A673 (cell line): ENCODE measurements around the gene CYP19A1. TPM values are rescaled to one million over a fixed set of nuclear protein-coding genes. Genes with fewer than 3 reads are reported as not detected.

Source experiments
- Bru-seq: library from RNA; stranded (reverse); fragments of 400-500 nt; gene quantifications from one replicate; lab custom pipeline; 2021; lab: Mats Ljungman, UMichigan
- BruChase-seq, 2 experiments: library from RNA; stranded (reverse); fragments of 400-500 nt; gene quantifications; one replicate each; lab custom pipeline; 2021; lab: Mats Ljungman, UMichigan
- BruUV-seq: library from RNA; stranded (reverse); fragments of 400-500 nt; replicated peaks from 2 replicates; lab custom pipeline; 2021; lab: Mats Ljungman, UMichigan
- CTCF ChIA-PET: fragments of 300-600 bp; sonication (Branson Sonifier 250); formaldehyde crosslinking; loops from one replicate; lab custom pipeline; 2022; ENCODE audit warnings: antibody characterized with exemption; lab: Charles Lee
- POLR2A ChIA-PET: fragments of 300-600 bp; sonication (Branson Sonifier 250); formaldehyde crosslinking; loops from one replicate; lab custom pipeline; 2022; ENCODE audit warnings: antibody characterized with exemption; ENCODE audit not compliant: low non-redundant PET; lab: Charles Lee
- DNase-seq: peaks from one replicate; pipeline ENCODE4 v3.0.0-alpha.2; 2015; ENCODE audit warnings: low spot score
- H3K27ac ChIP-seq: fragments of 200-600 bp; sonication (generic); 2 replicates; pipeline ENCODE4 v1.5.1; 2016; ENCODE audit warnings: mixed run types, low read depth, mild to moderate bottlenecking, mixed read lengths, antibody characterized with exemption, low read length; ENCODE audit not compliant: poor library complexity, severe bottlenecking
- H3K27me3 ChIP-seq: fragments of 200-600 bp; sonication (generic); replicated peaks from 2 replicates; pipeline ENCODE4 v1.6.1; 2017; ENCODE audit warnings: mixed run types, low read depth, mild to moderate bottlenecking, mixed read lengths, antibody characterized with exemption, low read length; ENCODE audit not compliant: insufficient read depth, poor library complexity
- H3K36me3 ChIP-seq: fragments of 200-600 bp; sonication (generic); 2 replicates; pipeline ENCODE4 v1.6.1; 2016; ENCODE audit warnings: mixed run types, mild to moderate bottlenecking, mixed read lengths, antibody characterized with exemption, low read length; ENCODE audit not compliant: insufficient read depth, poor library complexity, severe bottlenecking
- H3K4me1 ChIP-seq: fragments of 200-600 bp; sonication (generic); 2 replicates; pipeline ENCODE4 v1.6.1; 2017; ENCODE audit warnings: mixed run types, mild to moderate bottlenecking, mixed read lengths, antibody characterized with exemption, low read length; ENCODE audit not compliant: insufficient read depth, poor library complexity, severe bottlenecking
- H3K4me3 ChIP-seq: fragments of 200-600 bp; sonication (generic); 2 replicates; pipeline ENCODE4 v1.5.1; 2016; ENCODE audit warnings: low read depth, mixed run types, mild to moderate bottlenecking, mixed read lengths, low read length; ENCODE audit not compliant: poor library complexity, severe bottlenecking
- H3K9me3 ChIP-seq: fragments of 200-600 bp; sonication (generic); 2 replicates; pipeline ENCODE4 v1.6.1; 2016; ENCODE audit warnings: mixed run types, low read depth, mild to moderate bottlenecking, mixed read lengths, antibody characterized with exemption, low read length; ENCODE audit not compliant: poor library complexity, severe bottlenecking
- CTCF ChIP-seq: fragments of 300-800, 200-600 bp; sonication (generic); conservative IDR thresholded peaks from 2 replicates; pipeline ENCODE4 v1.5.1; 2017; ENCODE audit warnings: low read depth, mild to moderate bottlenecking, antibody characterized with exemption, low read length, moderate library complexity, mixed read lengths
- EZH2 ChIP-seq: fragments of 200-600 bp; sonication (generic); IDR thresholded peaks from 2 replicates; pipeline ENCODE4 v1.6.1; 2017; ENCODE audit warnings: borderline replicate concordance, low read depth, mild to moderate bottlenecking, mixed read lengths, antibody characterized with exemption, low read length; ENCODE audit not compliant: poor library complexity, severe bottlenecking
- intact Hi-C: fragments of 100-400 bp; cut with micrococcal nuclease; formaldehyde crosslinking; loops from one replicate; pipeline ENCODE4 v1.10.0; 2022; ENCODE audit not compliant: unreplicated experiment
- long read RNA-seq: library from polyadenylated mRNA; stranded (forward); transcript quantifications from one replicate; pipeline ENCODE4 v2.0.0, GENCODE V29; 2022
- total RNA-seq: library from RNA; stranded (reverse); gene quantifications from 2 replicates; pipeline ENCODE4 v1.2.3, GENCODE V29; 2021

The CYP19A1 gene
- total RNA-seq: 0.42 and 0.80 TPM in 2 replicates
- Bru-seq, nascent RNA: percentile 11 among the genes with signal in this experiment
- BruChase-seq, experiment 1, labeled RNA remaining after a 2-hour chase: percentile 3 among the genes with signal in this experiment
- percentile 5 among the genes with signal in this experiment for BruChase-seq, experiment 2, labeled RNA remaining after a 6-hour chase
- long read RNA-seq: 0 reads

DNA sequence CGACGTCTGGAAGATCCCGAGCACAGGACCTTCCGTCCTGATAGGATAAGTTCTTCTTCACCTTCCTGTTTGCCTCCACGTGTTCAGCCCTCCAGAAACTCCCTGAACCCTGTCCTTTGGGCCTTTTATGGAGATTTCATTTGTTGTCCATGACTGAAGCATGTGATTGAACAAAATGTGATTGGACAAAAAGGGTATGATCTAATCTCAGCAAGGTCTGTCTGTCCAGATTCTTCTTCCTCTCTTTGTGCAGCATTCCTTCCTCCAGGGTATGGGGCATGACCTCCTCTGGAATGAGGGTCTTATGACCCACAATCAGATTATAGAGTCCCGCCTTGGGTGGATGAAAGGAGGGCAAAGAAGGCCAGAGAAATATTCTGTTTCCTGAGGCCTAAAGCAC, at the start of gene CYP19A1:
Gene CYP19A1 (minus strand): TSS at position 101 of the 400 bp plus-strand sequence. CDS start 95,684 bp downstream, outside the sequence.
- H3K36me3 ChIP-seq: no peaks in the 10 kb centered on the region
- intact Hi-C loops: no loop called here
- H3K9me3 ChIP-seq: no peaks in the 10 kb centered on the region
- H3K27ac ChIP-seq: no peak within 1 kb of the TSS
- POLR2A ChIA-PET: no interaction called here
- DNase-seq: no peak
- CTCF ChIA-PET: no interaction called here
- BruUV-seq: no TSS peak
- H3K27me3 ChIP-seq: peaks cover 30% of the 10 kb centered on the region
- TF ChIP-seq EZH2: no peak
- TF ChIP-seq CTCF: no peak
- no peaks in the 10 kb centered on the region for H3K4me1 ChIP-seq
- no peak within 1 kb of the TSS for H3K4me3 ChIP-seq

DNA sequence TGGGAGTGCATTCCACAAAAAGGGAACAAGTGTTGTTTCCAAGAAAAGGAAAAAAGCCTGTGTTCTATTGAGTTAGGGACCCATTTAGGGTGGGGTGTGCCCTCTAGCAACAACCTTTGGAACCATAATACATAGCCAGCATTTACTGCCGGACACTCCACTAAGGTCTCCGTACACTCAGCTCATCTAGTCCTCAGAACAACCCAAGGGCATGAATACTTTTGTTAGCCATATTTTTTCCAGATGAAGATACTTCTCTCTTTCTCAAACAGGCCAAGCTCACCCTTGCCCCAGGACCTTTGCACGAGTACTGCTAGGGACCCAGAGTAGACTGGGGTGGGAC, 49.3 kb upstream of the CYP19A1 start:
- no peaks in the 10 kb centered on the region for H3K9me3 ChIP-seq
- DNase-seq: no peak
- POLR2A ChIA-PET: no interaction called here
- H3K27me3 ChIP-seq: no peaks in the 10 kb centered on the region
- no peaks in the 10 kb centered on the region for H3K4me1 ChIP-seq
- no peaks in the 10 kb centered on the region for H3K36me3 ChIP-seq
- BruUV-seq: no TSS peak
- no peak overlapping the region for H3K27ac ChIP-seq
- TF ChIP-seq CTCF: no peak
- no peak for TF ChIP-seq EZH2
- intact Hi-C loops: no loop called here
- CTCF ChIA-PET: no interaction called here
- no peak overlapping the region for H3K4me3 ChIP-seq

- no peak for DNase-seq
- H3K27ac ChIP-seq: no peak overlapping the region
- H3K27me3 ChIP-seq: no peaks in the 10 kb centered on the region
- no peak for TF ChIP-seq CTCF
- no peak for TF ChIP-seq EZH2
- ChIA-PET CTCF (no interaction called here), POLR2A (no interaction called here)
- no peaks in the 10 kb centered on the region for H3K4me1 ChIP-seq
- intact Hi-C loops: no loop called here
- BruUV-seq: no TSS peak
- H3K9me3 ChIP-seq: no peaks in the 10 kb centered on the region
- no peaks in the 10 kb centered on the region for H3K36me3 ChIP-seq
- H3K4me3 ChIP-seq: no peak overlapping the region
Observed at GRCh38 chr15:51386960-51387698, 48.7 kb upstream of the CYP19A1 start.
